Activated CD4-positive, CD25-positive, alpha-beta regulatory T cell treated with anti-CD3 and anti-CD28 coated beads, Interleukin-2, amount 50 U/mL, for 24 hours (primary cell): ENCODE results near the gene GANC.

Experiments used
- ATAC-seq, 2 donors: fragments of 150-1000 bp; cut with Tn5 transposase; one replicate each; pipeline ENCODE4 v1.10.0; 2021; ENCODE audit warnings: mild to moderate bottlenecking in 1 of 2, moderate library complexity in 1 of 2

GANC gene

GRCh38 chr15:42385980-42386700 is 113.1 kb downstream of the GANC start:
- no peak for ATAC-seq

- no peak for ATAC-seq
Measured at GRCh38 chr15:42387603-42388002, 114.6 kb downstream of the GANC start.

GRCh38 chr15:42392309-42393024 is 119.5 kb downstream of the GANC start:
- no peak for ATAC-seq

- no peak for ATAC-seq
Measured at GRCh38 chr15:42394106-42394505, 121.1 kb downstream of the GANC start.

GRCh38 chr15:42395838-42396237 is 122.8 kb downstream of the GANC start:
- ATAC-seq = no peak

GRCh38 chr15:42401544-42402454 is 128.8 kb downstream of the GANC start:
- no peak for ATAC-seq

- ATAC-seq = no peak
Measured at GRCh38 chr15:42402455-42403205, 129.6 kb downstream of the GANC start.

- ATAC-seq = no peak
Measured at GRCh38 chr15:42403389-42403788, 130.4 kb downstream of the GANC start.

GRCh38 chr15:42404461-42405235 is 131.6 kb downstream of the GANC start:
- ATAC-seq = no peak

- no peak for ATAC-seq
Measured at GRCh38 chr15:42405863-42406482, 133.0 kb downstream of the GANC start.
